Retinal pigment epithelial cell (primary cell): ENCODE data around the gene PKP4.

Source experiments
- DNase-seq: peaks from one replicate; pipeline ENCODE4 v3.0.0-alpha.2; 2010; ENCODE audit warnings: low read depth
- H3K4me3 ChIP-seq: 2 replicates; pipeline ENCODE4 v1.5.1; 2011; ENCODE audit warnings: mild to moderate bottlenecking, low read length, control low read depth, moderate library complexity
- CTCF ChIP-seq: conservative IDR thresholded peaks from 2 replicates; pipeline ENCODE4 v1.5.1; 2011; ENCODE audit warnings: low read depth, low read length, control low read depth, inconsistent platforms

PKP4 gene

GRCh38 chr2:158586491-158586890, 129.7 kb downstream of the PKP4 start:
- no peak for DNase-seq
- no peak overlapping the region for H3K4me3 ChIP-seq
- TF ChIP-seq CTCF, result no peak

GRCh38 chr2:158589303-158589702, 132.6 kb downstream of the PKP4 start:
- H3K4me3 ChIP-seq, result no peak overlapping the region
- no peak for TF ChIP-seq CTCF
- DNase-seq, result no peak

GRCh38 chr2:158598862-158599517, 142.2 kb downstream of the PKP4 start:
- no peak for DNase-seq
- no peak for TF ChIP-seq CTCF
- no peak overlapping the region for H3K4me3 ChIP-seq

- no peak for TF ChIP-seq CTCF
- H3K4me3 ChIP-seq, result no peak overlapping the region
- DNase-seq, result no peak
Observed at GRCh38 chr2:158599609-158600008, 142.9 kb downstream of the PKP4 start.

- no peak overlapping the region for H3K4me3 ChIP-seq
- TF ChIP-seq CTCF, result no peak
- no peak for DNase-seq
Observed at GRCh38 chr2:158600155-158600802, 143.5 kb downstream of the PKP4 start.

- H3K4me3 ChIP-seq, result no peak overlapping the region
- DNase-seq, result no peak
- TF ChIP-seq CTCF, result no peak
Observed at GRCh38 chr2:158602027-158602426, 145.3 kb downstream of the PKP4 start.

GRCh38 chr2:158603205-158603604, 146.5 kb downstream of the PKP4 start:
- no peak overlapping the region for H3K4me3 ChIP-seq
- TF ChIP-seq CTCF, result no peak
- no peak for DNase-seq
